HCT116 (cell line): ENCODE results near the gene SBSN. TPM values are rescaled to one million over a fixed set of nuclear protein-coding genes. Genes with fewer than 3 reads are reported as not detected.

Experiments
- ATAC-seq: fragments of 200-7000 bp; cut with Tn5 transposase; 2 replicates; pipeline ENCODE4 v1.9.1; 2020; ENCODE audit warnings: mild to moderate bottlenecking, moderate library complexity
- BruUV-seq: library from RNA; stranded (reverse); fragments of 400-500 nt; replicated peaks from 2 replicates; lab custom pipeline; 2021; lab: Mats Ljungman, UMichigan
- CTCF ChIA-PET: fragments of 300-600 bp; sonication (Branson Sonifier 250); formaldehyde crosslinking; loops from one replicate; lab custom pipeline; 2021; ENCODE audit warnings: antibody characterized with exemption; lab: Charles Lee
- POLR2A ChIA-PET: fragments of 300-600, 350-600 bp; sonication (Branson Sonifier 250); formaldehyde crosslinking; loops from one replicate; lab custom pipeline; 2021; ENCODE audit warnings: antibody characterized with exemption; lab: Charles Lee
- RAD21 ChIA-PET, 2 experiments: fragments of 300-600 bp; sonication (Branson Sonifier 250); formaldehyde crosslinking; loops; one replicate each; lab custom pipeline; 2023; ENCODE audit warnings: low total read pairs in 2 of 2; ENCODE audit not compliant: uncharacterized antibody in 2 of 2, unreplicated experiment in 2 of 2, low non-redundant PET in 1 of 2; lab: Charles Lee
- DNase-seq: peaks from one replicate; pipeline ENCODE4 v3.0.0-alpha.2; 2010; ENCODE audit warnings: low read depth, low spot score
- H2AFZ ChIP-seq: fragments of 200-600 bp; shearing (Covaris generic), sonication (generic); 2 replicates; pipeline ENCODE4 v1.6.1; 2017; ENCODE audit warnings: low read depth, mixed run types, mixed read lengths, antibody characterized with exemption, low read length; ENCODE audit not compliant: poor library complexity, severe bottlenecking
- H3K27ac ChIP-seq: 2 replicates; pipeline ENCODE4 v1.5.1; 2012; ENCODE audit warnings: low read depth, low read length
- H3K27me3 ChIP-seq: fragments of 200-600 bp; sonication (generic); 2 replicates; pipeline ENCODE4 v1.6.1; 2016; ENCODE audit warnings: mixed run types, low read length, mixed read lengths; ENCODE audit not compliant: insufficient read depth
- H3K36me3 ChIP-seq, 2 experiments: fragments of 200-500 bp in 1 of 2; fragments of 200-600 bp in 1 of 2; sonication (Bioruptor generic) in 1 of 2; sonication (generic) in 1 of 2; 2 replicates each; pipeline versions ENCODE4 v1.5.1 to v1.6.1; 2014 to 2016; ENCODE audit warnings: low read length in 2 of 2, inconsistent platforms in 1 of 2, mixed read lengths in 1 of 2, mixed run types in 1 of 2; ENCODE audit not compliant: insufficient read depth in 2 of 2, control insufficient read depth in 1 of 2
- H3K4me1 ChIP-seq, 2 experiments: fragments of 200-600 bp in 1 of 2; sonication (generic) in 1 of 2; 2 replicates each; pipeline versions ENCODE4 v1.5.1 to v1.6.1; 2012 to 2017; ENCODE audit warnings: low read length in 2 of 2, inconsistent platforms in 1 of 2, mild to moderate bottlenecking in 1 of 2, mixed read lengths in 1 of 2, mixed run types in 1 of 2, moderate library complexity in 1 of 2; ENCODE audit not compliant: insufficient read depth in 2 of 2, control insufficient read depth in 1 of 2
- H3K4me2 ChIP-seq: fragments of 200-600 bp; sonication (generic); 2 replicates; pipeline ENCODE4 v1.6.1; 2017; ENCODE audit warnings: mixed run types, low read length, mixed read lengths
- H3K4me3 ChIP-seq, 2 experiments: fragments of 200-600 bp in 1 of 2; sonication (generic) in 1 of 2; replicated peaks in 1 of 2; 2 replicates each; pipeline ENCODE4 v1.5.1; 2011 to 2016; ENCODE audit warnings: low read length in 2 of 2, control low read depth in 1 of 2, low read depth in 1 of 2, mild to moderate bottlenecking in 1 of 2, mixed read lengths in 1 of 2, mixed run types in 1 of 2
- H3K79me2 ChIP-seq: fragments of 200-600 bp; sonication (generic); 2 replicates; pipeline ENCODE4 v1.6.1; 2017; ENCODE audit warnings: mild to moderate bottlenecking, mixed run types, low read length, moderate library complexity, mixed read lengths; ENCODE audit not compliant: insufficient read depth
- H3K9ac ChIP-seq: fragments of 200-600 bp; sonication (generic); 2 replicates; pipeline ENCODE4 v1.6.1; 2016; ENCODE audit warnings: low read length, mixed read lengths
- H3K9me2 ChIP-seq: fragments of 200-600 bp; sonication (generic), shearing (Covaris generic); 2 replicates; pipeline ENCODE4 v1.6.1; 2017; ENCODE audit warnings: mixed run types, mild to moderate bottlenecking, moderate library complexity; ENCODE audit not compliant: insufficient read depth
- H3K9me3 ChIP-seq, 2 experiments: fragments of 200-500 bp in 1 of 2; fragments of 200-600 bp in 1 of 2; sonication (Bioruptor generic) in 1 of 2; sonication (generic) in 1 of 2; 2 replicates each; pipeline ENCODE4 v1.6.1; 2014 to 2017; ENCODE audit warnings: low read length in 2 of 2, mixed read lengths in 2 of 2, inconsistent platforms in 1 of 2, low read depth in 1 of 2, mild to moderate bottlenecking in 1 of 2, mixed run types in 1 of 2, moderate library complexity in 1 of 2; ENCODE audit not compliant: control insufficient read depth in 1 of 2, insufficient read depth in 1 of 2
- H4K20me1 ChIP-seq: fragments of 200-600 bp; sonication (generic), shearing (Covaris generic); 2 replicates; pipeline ENCODE4 v1.6.1; 2017; ENCODE audit warnings: mixed run types, mild to moderate bottlenecking, moderate library complexity; ENCODE audit not compliant: insufficient read depth
- CTCF ChIP-seq, 3 experiments: fragments of 200-600 bp in 1 of 3; sonication (generic) in 1 of 3; IDR thresholded peaks in 2 of 3; conservative IDR thresholded peaks in 1 of 3; 2 replicates each; pipeline ENCODE4 v1.5.1; 2012 to 2017; ENCODE audit warnings: low read depth in 2 of 3, low read length in 2 of 3, antibody characterized with exemption in 1 of 3, borderline replicate concordance in 1 of 3, control low read depth in 1 of 3, mild to moderate bottlenecking in 1 of 3, mixed read lengths in 1 of 3, mixed run types in 1 of 3, moderate library complexity in 1 of 3; ENCODE audit not compliant: insufficient read depth in 1 of 3
- EGR1 ChIP-seq: IDR thresholded peaks from 2 replicates; pipeline ENCODE4 v1.6.1; 2012; ENCODE audit warnings: low read depth
- ELF1 ChIP-seq: IDR thresholded peaks from 2 replicates; pipeline ENCODE4 v1.6.1; 2012; ENCODE audit warnings: low read depth, borderline replicate concordance
- EZH2 ChIP-seq: fragments of 200-600 bp; sonication (generic); IDR thresholded peaks from 2 replicates; pipeline ENCODE4 v1.6.1; 2017; ENCODE audit warnings: antibody characterized with exemption, mixed run types
- EZH2phosphoT487 ChIP-seq: fragments of 200-600 bp; IDR thresholded peaks from 2 replicates; pipeline ENCODE4 v1.6.1; 2018; ENCODE audit warnings: antibody characterized with exemption, borderline replicate concordance
- JUND ChIP-seq: IDR thresholded peaks from 2 replicates; pipeline ENCODE4 v1.6.1; 2012
- POLR2AphosphoS5 ChIP-seq: IDR thresholded peaks from 2 replicates; pipeline ENCODE4 v1.6.1; 2011; ENCODE audit warnings: mild to moderate bottlenecking, low read depth, low read length, moderate library complexity
- RAD21 ChIP-seq: IDR thresholded peaks from 2 replicates; pipeline ENCODE4 v1.6.1; 2012; ENCODE audit warnings: low read depth, mild to moderate bottlenecking
- SRF ChIP-seq: IDR thresholded peaks from 2 replicates; pipeline ENCODE4 v1.6.1; 2012; ENCODE audit warnings: low read depth
- ZFX ChIP-seq: fragments of 450-650 bp; IDR thresholded peaks from 2 replicates; pipeline ENCODE4 v1.6.1; 2017
- ZNF274 ChIP-seq: fragments of 200-500 bp; sonication (Bioruptor generic); IDR thresholded peaks from 2 replicates; pipeline ENCODE4 v1.6.1; 2014; ENCODE audit warnings: mild to moderate bottlenecking, low read depth, low read length, inconsistent platforms
- intact Hi-C: fragments of 100-400 bp; cut with micrococcal nuclease; formaldehyde crosslinking; loops from 2 replicates; pipeline ENCODE4 v1.10.0; 2022
- total RNA-seq: library from RNA; stranded (reverse); gene quantifications from one replicate; pipeline ENCODE4 v1.2.1, GENCODE V29; 2021; ENCODE audit not compliant: unreplicated experiment

SBSN gene
- total RNA-seq, 1 experiment from 2014 or later, result 0.66 TPM

GRCh38 chr19:35549174-35549788 lies 21.2 kb upstream of the SBSN start:
- no peaks in the 10 kb centered on the region for H3K9me3 ChIP-seq
- H3K9ac ChIP-seq, result peak overlapping the region; percentile 19; the same call in 1 of the 2 replicates
- H3K4me3 ChIP-seq, result no peak overlapping the region
- H3K9me2 ChIP-seq, result no peaks in the 10 kb centered on the region
- no peak overlapping the region for H2AFZ ChIP-seq
- H3K4me1 ChIP-seq, result peaks cover 6 to 17% of the 10 kb centered on the region in 2 experiments
- POLR2A ChIA-PET, result no interaction called here
- peaks cover 41% of the 10 kb centered on the region for H3K79me2 ChIP-seq
- H3K36me3 ChIP-seq, result peaks cover 2 to 14% of the 10 kb centered on the region in 2 experiments; a peak in 1 of 4 replicates
- TF ChIP-seq CTCF (IDR thresholded peaks at IDR 0.05 in 2 of 3, conservative IDR thresholded peaks at IDR 0.05 in 1 of 3; ENCODE audit: borderline replicate concordance in 1 of 3, insufficient read depth in 1 of 3, low read depth in 2 of 3, low read length in 2 of 3), result peak; percentile 70 to 90 (median 73)
- TF ChIP-seq RAD21, result peak; percentile 80
- TF ChIP-seq POLR2AphosphoS5, result no peak
- TF ChIP-seq, all 23 proteins: peak for 2
- intact Hi-C loops, result loop anchor here (2.0 to 10.0 kb wide), 2 partner anchors 168 to 386 kb away; partner anchors contain the start of gene LRFN3
- RAD21 ChIA-PET, result no interaction called here
- DNase-seq (peak; percentile 34), ATAC-seq (peak; percentile 43)
- CTCF ChIA-PET, result interaction anchor here (1.1 to 1.8 kb wide), 5 partner anchors 8 to 143 kb away, joined by 3 to 8 read pairs (median 3); no protein-coding TSS in a partner anchor
- H3K4me2 ChIP-seq, result no peak overlapping the region
- no peaks in the 10 kb centered on the region for H3K27me3 ChIP-seq
- no TSS peak for BruUV-seq
- H3K27ac ChIP-seq, result no peak overlapping the region
- H4K20me1 ChIP-seq, result no peaks in the 10 kb centered on the region

- ATAC-seq (no peak), DNase-seq (no peak)
- H3K36me3 ChIP-seq, result peaks cover 7 to 36% of the 10 kb centered on the region in 2 experiments; a peak in 2 of 4 replicates
- H4K20me1 ChIP-seq, result no peaks in the 10 kb centered on the region
- H3K4me2 ChIP-seq, result peak overlapping the region; percentile 98
- H2AFZ ChIP-seq, result no peak overlapping the region
- no peaks in the 10 kb centered on the region for H3K9me2 ChIP-seq
- no peaks in the 10 kb centered on the region for H3K9me3 ChIP-seq
- ChIA-PET POLR2A (no interaction called here), CTCF (no interaction called here), RAD21 (interaction anchor here in 1 of 2 experiments (0.6 kb wide), 1 partner anchor 274 kb away, joined by 5 read pairs; no protein-coding TSS in a partner anchor)
- peaks cover 56% of the 10 kb centered on the region for H3K79me2 ChIP-seq
- no peaks in the 10 kb centered on the region for H3K27me3 ChIP-seq
- intact Hi-C loops, result loop anchor here (10.0 kb wide), 1 partner anchor 388 kb away; the partner anchor contains the start of gene LRFN3
- peak overlapping the region; percentile 69 to 100 for H3K4me3 ChIP-seq
- peak overlapping the region; percentile 89 for H3K27ac ChIP-seq
- BruUV-seq, result no TSS peak
- peak overlapping the region; percentile 100 for H3K9ac ChIP-seq
- H3K4me1 ChIP-seq, result peaks cover 9 to 22% of the 10 kb centered on the region in 2 experiments
- TF ChIP-seq POLR2AphosphoS5, result no peak
- TF ChIP-seq EZH2phosphoT487, result no peak
- TF ChIP-seq EGR1, result no peak
- TF ChIP-seq SRF, result no peak
- no peak for TF ChIP-seq CTCF (IDR thresholded peaks at IDR 0.05 in 2 of 3, conservative IDR thresholded peaks at IDR 0.05 in 1 of 3; ENCODE audit: borderline replicate concordance in 1 of 3, insufficient read depth in 1 of 3, low read depth in 2 of 3, low read length in 2 of 3)
- no peak for TF ChIP-seq ELF1
- TF ChIP-seq EZH2, result no peak
- TF ChIP-seq JUND, result no peak
- no peak for TF ChIP-seq ZFX
- TF ChIP-seq ZNF274, result no peak
Measured at GRCh38 chr19:35546532-35546931, 18.4 kb upstream of the SBSN start.
